RWPE1 (cell line): ENCODE measurements around the gene PRKN.

Experiments
- CTCF ChIA-PET: fragments of 350-600 bp; sonication (Branson Sonifier 250); formaldehyde crosslinking; extraction: SDS; loops from one replicate; lab custom pipeline; 2021; lab: Yijun Ruan, JAX
- POLR2A ChIA-PET: fragments of 400-600 bp; formaldehyde crosslinking; extraction: SDS; loops from one replicate; lab custom pipeline; 2020; ENCODE audit warnings: antibody characterized with exemption; ENCODE audit not compliant: low non-redundant PET; lab: Yijun Ruan, JAX
- DNase-seq: peaks from one replicate; pipeline ENCODE4 v3.0.0; 2012; ENCODE audit warnings: low spot score
- H3K27ac ChIP-seq: fragments of 450-650 bp; 2 replicates; pipeline ENCODE4 v1.5.1; 2017
- TF ChIP-seq, protein P1 (sequence below): fragments of 450-650 bp; conservative IDR thresholded peaks from 2 replicates; pipeline ENCODE4 v1.5.1; 2017; ENCODE audit warnings: low read depth, mild to moderate bottlenecking

Gene PRKN

GRCh38 chr6:161745128-161745527 is 982.4 kb downstream of the PRKN start:
- TF ChIP-seq, protein P1, sequence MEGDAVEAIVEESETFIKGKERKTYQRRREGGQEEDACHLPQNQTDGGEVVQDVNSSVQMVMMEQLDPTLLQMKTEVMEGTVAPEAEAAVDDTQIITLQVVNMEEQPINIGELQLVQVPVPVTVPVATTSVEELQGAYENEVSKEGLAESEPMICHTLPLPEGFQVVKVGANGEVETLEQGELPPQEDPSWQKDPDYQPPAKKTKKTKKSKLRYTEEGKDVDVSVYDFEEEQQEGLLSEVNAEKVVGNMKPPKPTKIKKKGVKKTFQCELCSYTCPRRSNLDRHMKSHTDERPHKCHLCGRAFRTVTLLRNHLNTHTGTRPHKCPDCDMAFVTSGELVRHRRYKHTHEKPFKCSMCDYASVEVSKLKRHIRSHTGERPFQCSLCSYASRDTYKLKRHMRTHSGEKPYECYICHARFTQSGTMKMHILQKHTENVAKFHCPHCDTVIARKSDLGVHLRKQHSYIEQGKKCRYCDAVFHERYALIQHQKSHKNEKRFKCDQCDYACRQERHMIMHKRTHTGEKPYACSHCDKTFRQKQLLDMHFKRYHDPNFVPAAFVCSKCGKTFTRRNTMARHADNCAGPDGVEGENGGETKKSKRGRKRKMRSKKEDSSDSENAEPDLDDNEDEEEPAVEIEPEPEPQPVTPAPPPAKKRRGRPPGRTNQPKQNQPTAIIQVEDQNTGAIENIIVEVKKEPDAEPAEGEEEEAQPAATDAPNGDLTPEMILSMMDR: no peak
- H3K27ac ChIP-seq: no peak overlapping the region
- CTCF ChIA-PET: interaction anchor here (0.6 kb wide), 1 partner anchor 700 kb away, joined by 3 read pairs; no protein-coding TSS in a partner anchor
- POLR2A ChIA-PET: no interaction called here
- DNase-seq: no peak

DNA sequence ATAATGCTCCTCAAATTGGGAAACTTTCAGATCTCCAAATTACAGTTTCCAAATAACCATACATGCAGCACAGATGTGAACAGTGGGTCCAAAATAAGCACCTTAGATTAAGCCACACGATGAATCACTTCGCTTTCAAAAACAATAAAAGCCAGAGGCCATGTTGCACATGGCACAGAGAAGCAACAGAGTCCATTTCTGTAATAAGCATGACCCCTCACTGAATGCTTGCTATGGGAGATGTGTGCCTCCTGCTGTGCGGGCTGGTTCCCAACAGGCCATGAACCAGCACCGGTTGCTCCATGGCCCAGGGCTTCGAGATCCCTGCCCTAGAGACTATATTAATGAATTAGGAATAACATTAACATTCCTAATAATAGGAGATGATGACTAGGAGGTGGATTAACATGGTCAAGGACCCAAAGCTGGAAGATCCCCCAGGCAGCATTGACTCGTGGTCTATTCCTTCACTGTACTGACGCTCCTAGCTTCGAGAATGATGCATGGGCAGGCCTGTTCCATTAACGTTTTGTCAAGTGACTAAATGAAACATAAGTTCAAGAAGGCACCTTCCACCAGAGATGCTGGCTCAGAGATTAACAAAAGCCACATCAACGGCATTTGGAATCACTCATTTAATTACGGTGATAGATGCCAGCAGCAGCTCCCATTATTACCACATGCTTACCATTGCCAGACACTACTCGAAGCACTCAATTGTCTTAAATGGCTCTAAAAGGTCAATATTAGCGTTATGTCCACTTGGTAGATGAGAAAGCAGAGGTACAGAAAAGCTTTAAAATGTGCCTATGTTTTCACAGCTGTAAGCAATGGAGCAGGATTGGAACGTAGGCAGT is 983.1 kb downstream of the PRKN start:
- POLR2A ChIA-PET: no interaction called here
- H3K27ac ChIP-seq: no peak overlapping the region
- TF ChIP-seq, protein P1: no peak
- DNase-seq: no peak
- CTCF ChIA-PET: interaction anchor here (0.6 kb wide), 2 partner anchors 354 to 700 kb away, joined by 3 read pairs; no protein-coding TSS in a partner anchor

DNA sequence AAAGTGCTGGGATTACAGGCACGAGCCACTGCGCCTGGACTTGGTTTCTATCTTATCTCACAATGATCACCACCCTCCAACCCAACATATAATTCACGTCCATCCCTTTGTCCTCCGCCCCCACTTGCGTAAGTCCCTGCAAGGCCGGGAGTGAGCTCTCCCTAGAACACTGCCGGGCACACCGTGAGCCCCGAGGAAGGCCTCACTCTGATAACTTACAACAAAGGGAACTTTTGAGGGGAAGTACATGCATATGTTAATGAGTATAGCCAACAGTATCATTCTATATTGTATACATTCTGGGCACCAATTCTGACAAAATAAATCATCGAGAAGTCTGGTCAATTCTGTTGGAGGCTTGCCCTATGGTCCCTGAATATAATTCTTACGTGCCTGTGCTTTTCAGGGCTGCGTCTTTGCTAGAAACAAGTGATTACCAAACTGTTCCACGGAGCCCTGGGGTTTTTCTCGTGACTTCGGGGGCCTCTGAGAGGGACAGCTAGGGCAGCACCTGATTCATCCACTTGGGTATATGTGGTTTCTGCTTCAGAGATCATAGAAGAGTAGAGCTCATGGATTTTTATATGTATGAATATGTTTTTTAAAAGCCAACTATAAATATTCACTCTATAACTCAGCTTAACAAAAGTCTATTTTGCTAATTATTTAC is 983.9 kb downstream of the PRKN start:
- POLR2A ChIA-PET: no interaction called here
- no peak for DNase-seq
- H3K27ac ChIP-seq: no peak overlapping the region
- TF ChIP-seq, protein P1: no peak
- CTCF ChIA-PET: interaction anchor here (0.6 kb wide), 1 partner anchor 355 kb away, joined by 3 read pairs; no protein-coding TSS in a partner anchor

DNA sequence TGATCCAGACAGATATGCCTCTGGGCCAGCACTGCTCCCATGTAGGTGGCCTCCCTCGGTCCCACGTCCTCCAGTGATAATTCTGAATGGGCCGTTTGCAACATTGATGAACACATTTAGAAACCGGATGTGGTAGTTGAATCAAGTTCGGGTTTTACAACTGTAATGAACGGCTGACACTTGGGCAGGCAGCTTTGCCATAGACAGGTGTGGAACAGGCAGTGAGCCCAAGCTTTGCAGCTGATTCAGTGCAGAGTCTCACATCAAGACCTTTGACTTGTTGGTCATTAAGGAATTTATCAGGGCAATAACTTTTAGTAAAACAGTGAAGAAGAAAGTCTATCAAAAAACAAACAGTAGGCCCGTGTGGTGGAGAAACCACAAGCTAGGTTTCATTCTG is 987.1 kb downstream of the PRKN start:
- POLR2A ChIA-PET: no interaction called here
- H3K27ac ChIP-seq: no peak overlapping the region
- no peak for DNase-seq
- CTCF ChIA-PET: no interaction called here
- TF ChIP-seq, protein P1: no peak

- TF ChIP-seq, protein P1: no peak
- CTCF ChIA-PET: no interaction called here
- POLR2A ChIA-PET: no interaction called here
- no peak overlapping the region for H3K27ac ChIP-seq
- no peak for DNase-seq
These were observed 990.7 kb downstream of the PRKN start for GRCh38 chr6:161736781-161737292.

DNA sequence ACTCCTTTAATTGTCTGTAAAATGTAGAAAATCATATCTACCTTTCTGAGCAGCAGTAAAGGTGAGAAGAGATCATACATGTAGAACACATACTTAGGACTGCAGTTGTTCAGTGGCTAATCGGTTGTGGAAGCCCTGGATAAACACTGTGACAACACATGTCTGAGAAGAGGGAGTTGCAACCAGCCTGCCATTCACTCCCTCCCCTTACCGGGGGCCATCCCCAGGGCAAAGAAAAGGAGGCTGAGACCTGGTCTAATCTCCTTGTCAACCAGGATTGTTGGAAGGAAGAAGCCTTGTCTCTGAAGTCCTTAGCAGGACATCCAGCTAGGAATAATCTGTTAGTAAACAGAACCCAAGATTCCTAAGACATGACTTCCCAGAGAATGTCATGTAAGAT is 991.2 kb downstream of the PRKN start:
- no peak overlapping the region for H3K27ac ChIP-seq
- no peak for DNase-seq
- TF ChIP-seq, protein P1: no peak
- POLR2A ChIA-PET: no interaction called here
- CTCF ChIA-PET: interaction anchor here (0.7 kb wide), 1 partner anchor 367 kb away, joined by 3 read pairs; no protein-coding TSS in a partner anchor
